Stimulated activated CD4-positive, alpha-beta T cell treated with anti-CD3 and anti-CD28 coated beads, Interleukin-2, amount 100 ng/mL, for 48 hours (primary cell): ENCODE data around the gene GALNT7.
"Not testable (repeated sequence)": the region's sequence is repeated elsewhere in the genome, so short reads cannot be mapped to it uniquely, and the experiment has no call there.

Experiments
- DNase-seq, 2 donors: peaks; one replicate each; pipeline ENCODE4 v3.0.0-alpha.2; 2020

The GALNT7 gene

DNA sequence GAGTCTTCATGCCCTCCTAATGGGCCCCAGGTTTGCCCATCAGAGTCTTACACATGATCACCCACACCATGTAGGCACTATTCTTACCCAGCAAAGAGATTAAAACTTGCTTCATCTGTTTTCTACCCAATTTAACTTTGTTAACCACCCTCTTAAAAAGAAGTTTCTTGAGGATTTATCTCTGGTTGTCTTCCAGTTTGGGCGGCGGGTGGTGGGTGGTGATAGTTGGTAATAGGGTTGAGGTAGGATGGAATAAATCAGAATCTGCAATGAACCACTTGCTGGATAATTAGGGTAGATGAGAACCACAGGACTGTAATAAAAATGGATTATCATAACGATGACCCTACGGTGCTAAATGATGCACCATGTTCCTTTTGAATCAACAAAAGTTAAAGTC is 30.9 kb downstream of the GALNT7 start:
- no peak for DNase-seq

DNA sequence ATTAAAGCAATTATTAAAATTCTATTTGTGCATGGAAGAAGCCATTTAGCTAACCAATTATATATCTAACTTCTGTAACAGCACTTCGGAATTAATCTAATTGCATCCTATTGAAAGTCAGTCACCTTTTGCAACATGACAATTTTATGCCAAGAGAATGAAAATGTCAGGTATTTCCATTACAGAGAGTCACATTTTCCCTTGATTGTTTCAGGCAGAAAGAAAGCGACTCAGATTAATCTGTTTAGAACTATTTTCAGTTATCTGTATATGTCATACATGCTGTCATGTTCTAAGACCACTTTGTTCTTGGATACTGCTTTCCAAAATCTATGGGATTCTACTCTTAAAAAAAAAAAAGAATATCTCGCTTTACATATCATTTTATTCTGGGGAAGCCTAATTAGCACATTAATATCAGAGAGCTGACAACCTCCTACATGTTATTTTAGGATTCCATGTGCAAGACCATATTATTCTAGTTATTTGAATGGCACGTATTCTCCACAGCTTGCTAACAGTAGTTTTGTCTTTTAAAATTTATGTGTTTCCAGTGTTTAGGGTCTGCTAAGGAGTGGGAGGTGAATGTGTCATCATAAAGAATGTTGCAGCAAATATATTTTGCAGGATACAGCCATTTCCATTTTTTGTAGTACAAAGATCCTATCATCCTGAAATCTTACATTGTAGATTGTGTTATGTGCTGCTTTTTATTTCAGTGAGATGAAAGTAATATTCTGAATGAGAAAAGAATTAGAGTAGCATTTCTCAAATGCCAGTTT is 31.7 kb downstream of the GALNT7 start:
- DNase-seq: no peak

DNA sequence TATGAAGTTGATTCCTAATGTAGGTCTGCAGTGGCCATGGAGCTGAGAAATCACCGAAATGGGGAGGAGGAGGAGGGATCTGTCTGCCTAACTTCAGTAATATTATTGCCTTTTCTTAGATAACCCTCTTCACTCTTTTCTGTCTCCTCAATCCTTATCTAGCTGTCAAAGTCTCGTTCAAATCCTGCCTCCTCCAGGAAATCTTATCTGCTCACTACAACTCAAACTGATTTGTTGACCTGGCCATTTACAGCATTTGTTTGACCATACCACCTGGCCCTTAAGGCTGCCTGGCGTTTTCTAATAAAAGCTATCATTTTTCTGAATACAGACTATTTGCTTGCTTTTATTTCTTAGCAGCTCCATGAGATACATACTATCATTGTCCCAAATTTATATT is 33.8 kb downstream of the GALNT7 start:
- no peak for DNase-seq

DNA sequence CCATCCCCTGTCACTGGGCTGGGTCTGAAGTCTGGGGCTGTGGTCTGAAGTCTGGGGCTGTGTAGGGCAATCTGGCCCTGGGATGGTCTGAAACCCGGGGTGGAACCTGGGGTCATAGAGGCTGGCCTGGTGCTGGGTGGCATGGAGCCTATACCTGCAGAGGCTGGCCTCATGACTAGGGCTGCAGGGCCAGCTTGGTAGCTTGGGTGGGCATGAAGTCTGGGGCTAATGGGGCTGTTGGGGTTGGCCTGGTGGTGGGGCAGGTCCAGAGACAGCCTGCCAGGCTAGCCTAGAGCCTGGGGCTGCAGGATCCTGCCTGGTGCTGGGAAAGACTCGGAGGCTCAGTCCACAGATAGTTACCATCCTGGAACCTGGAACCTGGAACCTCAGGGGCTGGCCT is 37.0 kb downstream of the GALNT7 start:
- DNase-seq: no peak

DNA sequence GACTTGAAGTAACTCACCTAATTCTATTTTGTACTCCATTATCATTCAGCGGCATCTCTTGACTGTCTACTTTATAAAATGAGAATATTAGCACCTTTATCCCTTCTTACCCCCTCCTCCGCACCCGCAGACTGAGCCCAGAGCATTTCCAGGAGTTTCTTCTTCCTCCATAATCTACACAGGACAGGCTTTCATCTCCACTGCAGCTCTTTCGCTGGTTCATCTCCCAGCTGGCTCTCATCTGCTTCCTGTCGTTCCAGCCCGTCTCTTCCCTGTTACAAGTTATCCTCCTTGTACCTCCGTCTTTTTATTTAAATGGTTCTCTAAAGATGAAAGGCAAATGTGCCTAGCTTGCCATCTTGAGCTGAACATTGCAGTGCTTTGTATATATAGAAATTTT is 39.8 kb downstream of the GALNT7 start:
- DNase-seq: no peak

DNA sequence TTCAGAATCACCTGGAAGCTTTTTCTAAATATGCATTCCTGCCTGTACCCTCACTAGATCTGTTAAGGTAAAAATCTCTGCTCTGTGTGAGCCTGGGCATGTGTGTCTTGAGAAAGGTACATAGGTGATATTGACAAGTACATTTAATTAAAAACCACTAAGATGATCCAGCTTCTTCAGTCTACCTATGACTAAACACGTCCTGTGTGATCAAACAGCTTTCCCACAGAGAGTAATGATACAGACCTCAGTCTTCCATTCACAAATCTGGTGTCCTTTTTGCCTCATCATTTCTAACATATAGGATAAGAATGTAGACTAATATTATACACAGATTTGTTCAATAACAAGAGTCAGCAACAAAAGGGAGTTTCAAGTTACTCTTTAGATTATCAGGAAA is 42.6 kb downstream of the GALNT7 start:
- no peak for DNase-seq

DNA sequence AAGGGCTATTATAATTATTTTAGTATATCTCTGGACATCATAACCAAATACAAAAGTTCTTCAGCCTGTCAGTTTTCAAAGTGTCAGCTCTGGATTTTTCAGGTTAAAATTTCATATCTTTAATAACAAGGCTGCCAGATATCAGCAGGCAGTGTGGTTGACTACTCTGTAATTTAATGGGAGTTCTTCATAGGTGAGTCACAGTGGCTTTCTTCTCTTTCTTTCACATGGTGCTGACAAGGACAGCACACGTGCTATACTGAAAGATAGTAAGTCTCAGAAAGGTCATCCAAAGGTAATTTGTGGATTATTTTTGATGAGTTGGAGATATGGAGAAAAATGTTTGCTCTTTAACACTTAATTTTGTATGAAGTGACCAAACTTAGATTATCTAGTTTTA is 43.2 kb downstream of the GALNT7 start:
- DNase-seq: no peak

DNA sequence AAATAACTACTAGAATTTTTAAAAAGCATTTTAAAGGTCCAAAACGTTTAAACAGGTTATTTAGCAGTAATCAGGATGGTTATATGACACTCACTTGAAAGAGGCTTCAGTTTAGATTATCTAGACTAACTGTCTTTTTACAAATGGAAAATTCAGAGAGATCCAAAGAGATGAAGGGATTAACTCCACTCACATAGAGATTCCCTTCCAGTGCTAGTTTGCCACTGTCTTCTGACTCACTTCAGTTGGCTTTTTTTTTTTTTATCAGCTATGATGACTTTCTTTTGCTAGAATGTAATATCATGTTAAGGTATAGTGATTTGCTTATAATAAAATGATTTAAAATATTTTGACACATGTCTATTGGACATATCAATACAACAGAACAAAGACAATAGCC is 43.8 kb downstream of the GALNT7 start:
- no peak for DNase-seq

DNA sequence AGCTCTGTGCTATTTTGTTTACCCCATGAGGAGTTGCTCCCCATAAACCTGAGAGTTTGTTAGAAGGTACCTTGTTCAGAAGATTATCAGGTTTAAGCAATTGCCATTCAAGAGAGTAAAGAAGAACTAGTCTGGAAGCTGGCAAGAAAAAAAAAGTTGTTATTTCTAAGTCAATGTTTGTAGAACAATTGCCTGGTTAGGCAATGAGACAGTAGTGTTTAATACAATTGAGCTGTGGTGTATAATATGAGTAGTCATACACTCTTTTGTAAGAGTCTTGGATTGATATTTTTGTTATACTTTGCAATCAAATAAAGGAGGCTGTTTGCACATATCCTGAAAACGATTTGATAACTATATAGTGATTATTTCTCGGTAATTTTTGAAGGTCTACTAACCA is 44.7 kb downstream of the GALNT7 start:
- no peak for DNase-seq

DNA sequence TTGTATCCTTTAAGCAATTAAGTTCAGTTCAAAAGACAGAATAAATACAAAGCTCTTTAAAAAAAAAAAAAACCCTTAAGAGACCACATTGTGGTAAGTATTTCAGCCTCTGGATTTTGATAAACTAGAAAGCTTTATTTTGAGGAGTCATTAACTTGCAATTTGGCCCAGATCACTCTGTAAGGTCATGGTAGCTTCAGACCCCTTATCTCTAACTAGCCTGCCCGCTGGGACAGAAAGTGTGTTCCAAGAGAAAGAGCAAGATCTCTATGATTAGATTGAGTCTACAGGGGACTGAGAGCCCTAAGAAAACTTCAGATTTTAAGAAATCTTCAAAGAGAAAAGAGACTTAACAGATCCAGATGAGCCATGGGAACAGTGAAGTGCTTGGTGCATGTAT is 45.6 kb downstream of the GALNT7 start:
- no peak for DNase-seq

DNA sequence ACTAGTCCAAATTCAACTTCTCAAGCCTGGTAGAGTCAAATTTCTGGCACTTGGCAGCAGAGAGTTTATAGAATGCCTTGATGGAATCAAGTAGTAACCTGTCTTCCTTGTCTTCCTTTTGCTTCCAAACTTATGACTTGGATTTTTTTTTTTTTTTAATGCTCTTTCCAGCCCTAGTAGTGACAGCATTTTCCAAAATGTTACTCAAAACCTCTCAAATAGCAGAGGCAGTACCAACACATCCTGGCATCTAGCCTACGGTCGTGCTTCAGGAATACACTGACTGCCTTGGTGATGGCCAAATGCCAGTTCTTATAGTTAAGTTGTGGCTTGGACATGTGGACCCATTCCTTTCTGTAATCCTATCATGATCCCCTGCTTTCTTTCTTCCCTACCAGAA is 46.0 kb downstream of the GALNT7 start:
- no peak for DNase-seq

DNA sequence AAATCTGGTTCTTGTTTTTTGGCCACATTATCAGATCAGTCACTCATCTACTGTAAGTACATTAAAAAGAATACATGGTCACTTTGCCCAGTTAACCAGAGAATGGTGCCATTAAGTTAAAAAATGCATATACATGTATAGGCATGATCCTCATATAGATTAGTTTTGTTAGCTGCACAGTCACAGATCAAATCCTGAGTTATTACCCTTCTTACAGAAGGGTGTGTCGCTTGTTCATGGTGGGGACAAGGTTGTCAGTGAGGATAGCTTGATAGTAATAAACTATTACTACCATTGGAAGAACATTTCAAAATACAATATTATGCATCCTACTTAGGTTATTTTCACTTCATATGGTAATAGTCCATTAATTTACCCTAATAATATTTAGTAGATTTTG is 48.5 kb downstream of the GALNT7 start:
- no peak for DNase-seq

DNA sequence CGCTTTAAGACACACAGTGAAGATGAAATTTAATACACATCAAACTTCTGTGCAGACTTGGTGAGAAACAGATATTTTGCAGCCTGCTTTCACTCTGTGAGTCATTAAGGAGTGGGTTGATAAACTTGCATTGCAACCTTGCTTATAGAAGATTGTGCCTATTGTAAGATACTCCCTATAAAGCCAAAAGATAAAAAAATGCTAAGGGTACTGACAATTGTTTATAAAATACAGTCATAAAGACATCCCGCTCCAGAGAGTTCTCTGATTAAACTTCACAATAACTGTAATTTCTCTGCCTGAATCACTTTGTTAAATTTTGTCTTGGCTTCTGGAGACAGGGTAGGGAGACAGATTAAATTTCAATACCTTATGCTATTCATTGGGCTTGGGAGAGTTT is 49.1 kb downstream of the GALNT7 start:
- no peak for DNase-seq

DNA sequence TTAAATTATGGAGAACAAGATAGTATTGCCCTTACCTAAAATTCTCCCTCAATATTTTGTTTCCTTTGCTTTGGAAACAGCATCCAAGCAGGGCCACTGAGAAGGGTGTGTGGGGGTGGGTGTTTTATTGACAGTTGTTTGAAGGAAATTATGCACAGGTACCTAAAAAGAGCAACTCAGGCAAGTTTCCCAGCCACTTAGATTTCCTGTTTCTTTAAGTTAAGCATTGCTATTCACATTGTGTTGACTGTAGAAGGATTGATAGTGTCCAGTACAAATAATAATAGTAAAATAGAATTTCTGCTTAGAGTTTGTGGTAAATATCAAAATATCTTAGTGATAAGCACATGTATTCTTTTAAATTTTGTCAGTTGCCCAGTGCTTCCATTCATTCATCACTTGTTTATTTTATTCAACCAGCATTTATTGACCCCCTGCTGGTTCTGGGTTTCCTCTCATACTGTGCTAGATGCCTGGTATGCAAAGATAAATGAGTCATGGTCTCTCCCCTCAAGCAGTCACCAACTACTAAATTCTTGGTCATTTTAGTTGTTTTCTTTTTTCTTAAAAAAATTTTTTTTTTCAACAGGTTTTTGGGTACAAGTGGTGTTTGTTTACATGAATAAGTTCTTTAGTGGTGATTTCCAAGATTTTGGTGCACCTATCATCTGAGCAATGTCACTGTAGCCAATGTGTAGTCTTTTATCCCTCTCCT is 50.0 kb downstream of the GALNT7 start:
- DNase-seq: no peak

DNA sequence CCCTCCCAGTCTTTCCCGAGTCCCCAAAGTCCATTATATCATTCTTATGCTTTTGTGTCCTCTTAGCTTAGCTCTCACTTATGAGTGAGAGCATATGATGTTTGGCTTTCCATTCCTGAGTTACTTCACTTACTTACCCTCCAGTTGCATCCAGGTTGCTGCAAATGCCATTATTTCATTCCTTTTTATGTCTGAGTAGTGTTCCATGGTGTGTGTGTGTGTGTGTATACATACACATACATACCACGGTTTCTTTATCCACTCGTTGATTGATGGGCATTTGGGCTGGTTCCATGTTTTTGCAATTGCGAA is 50.5 kb downstream of the GALNT7 start:
- not testable (repeated sequence) for DNase-seq

DNA sequence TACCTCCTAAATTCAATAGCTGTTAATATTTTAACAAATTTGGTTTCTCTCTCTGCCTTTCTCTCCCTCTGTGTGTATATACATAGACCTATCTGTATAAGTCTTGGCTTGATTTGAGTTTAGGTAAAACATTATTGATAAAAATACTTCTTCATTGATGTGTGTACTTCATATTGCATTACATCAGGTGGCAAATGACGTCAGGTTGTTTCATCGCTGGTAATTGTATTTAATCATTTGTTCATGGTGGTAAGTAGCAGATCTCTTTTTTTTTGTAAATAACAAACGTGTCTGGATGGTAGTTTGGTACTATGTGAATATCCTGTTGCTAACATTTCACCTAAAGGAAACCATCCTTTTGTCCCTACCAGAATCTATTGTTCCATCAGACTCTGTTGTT is 55.1 kb downstream of the GALNT7 start:
- no peak for DNase-seq

DNA sequence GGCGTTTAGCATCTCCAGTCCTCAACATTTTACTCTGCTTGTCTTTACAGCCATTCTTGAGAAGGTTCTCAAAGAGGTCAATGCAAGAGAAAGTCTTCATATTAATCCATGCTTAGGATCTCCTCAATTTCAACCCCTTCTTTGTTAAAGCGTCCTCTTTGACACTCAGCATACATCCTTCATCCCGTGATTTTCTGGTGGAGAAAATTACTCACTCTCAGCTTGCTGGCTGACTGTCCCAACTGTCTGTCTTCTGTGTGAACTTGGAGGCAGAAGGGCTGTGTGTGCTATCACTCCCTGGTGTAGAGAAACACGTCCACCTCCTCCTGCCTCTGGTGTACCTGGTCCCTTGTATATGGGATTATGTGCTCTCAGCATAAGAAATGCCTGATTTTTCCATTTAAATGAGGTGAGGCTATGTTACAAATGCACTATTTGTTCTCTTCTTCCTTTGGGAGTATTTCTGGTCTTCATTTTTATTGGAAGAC is 57.8 kb downstream of the GALNT7 start:
- no peak for DNase-seq

DNA sequence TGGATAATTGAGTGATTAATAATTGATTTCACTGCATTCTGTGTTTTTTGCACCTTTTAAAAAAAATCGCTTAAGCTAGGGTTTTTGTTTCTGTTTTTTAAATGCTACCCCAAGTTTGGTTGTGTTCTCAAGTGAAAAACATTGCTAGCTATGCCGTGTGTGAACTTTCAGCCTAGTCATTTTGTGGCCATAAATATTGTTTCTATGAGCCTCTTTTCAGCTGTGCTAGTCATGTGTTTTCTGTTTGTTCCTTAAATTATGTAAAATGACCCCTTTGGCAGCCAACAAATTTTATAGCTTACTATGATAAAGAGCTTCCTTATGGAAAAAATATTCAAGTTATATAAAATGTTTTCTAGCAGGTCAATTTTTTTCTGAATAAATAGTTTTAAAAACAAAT is 59.1 kb downstream of the GALNT7 start:
- no peak for DNase-seq

DNA sequence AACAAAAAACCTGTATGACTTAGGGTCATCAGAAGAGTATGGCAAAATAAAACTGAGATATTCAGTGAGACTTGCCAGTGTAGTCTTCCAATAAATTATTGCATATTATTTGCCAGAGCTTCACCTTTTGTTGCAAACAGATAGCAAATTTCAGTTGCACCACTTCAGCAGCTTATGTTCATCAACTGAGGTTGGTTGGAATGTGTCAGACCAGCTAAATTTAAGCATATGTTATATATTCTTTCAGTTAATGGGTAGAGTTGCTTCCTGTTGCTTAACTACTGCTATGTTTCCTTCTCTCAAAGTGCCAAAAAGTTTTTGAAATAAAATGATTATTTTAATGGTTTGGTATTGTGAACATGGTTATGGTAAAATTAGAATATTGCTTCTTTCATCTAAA is 61.5 kb downstream of the GALNT7 start:
- DNase-seq: no peak

DNA sequence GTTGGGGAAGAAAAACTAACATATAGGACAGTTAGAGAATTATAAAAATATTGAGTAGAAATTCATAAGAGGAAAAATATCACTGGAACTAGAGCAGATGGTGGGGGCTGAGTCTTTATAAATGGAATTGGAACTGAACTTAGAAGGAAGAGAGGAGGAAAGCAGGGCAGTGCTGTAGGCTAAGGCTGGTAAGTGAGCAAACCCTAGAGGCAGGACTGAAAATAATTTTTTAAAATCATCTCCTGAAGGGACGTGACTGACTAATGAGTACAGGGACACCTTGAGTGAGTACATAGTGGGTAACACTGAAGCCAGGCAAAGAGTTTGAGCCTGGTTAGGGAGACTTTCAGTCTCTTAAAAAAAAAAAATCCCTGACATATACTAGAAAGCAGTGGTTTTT is 63.3 kb downstream of the GALNT7 start:
- DNase-seq: no peak

DNA sequence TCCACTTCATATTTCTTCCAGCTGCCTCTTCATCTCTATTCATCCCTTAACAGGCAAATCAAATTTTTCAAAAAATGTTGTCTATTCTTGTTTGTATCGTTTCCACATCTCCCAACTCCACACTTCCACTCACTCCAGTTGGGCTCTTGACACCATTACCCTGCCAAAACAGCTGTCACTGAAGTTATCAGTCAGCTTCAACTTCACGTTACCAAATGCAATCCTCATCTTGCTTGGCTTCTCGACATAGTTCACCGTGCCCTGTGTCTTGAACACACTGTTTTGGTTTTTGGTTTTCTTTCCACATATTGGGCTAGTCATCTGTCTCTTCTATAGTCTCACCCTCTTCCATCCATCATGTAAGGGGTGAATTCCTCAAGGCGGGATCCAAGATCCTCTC is 65.2 kb downstream of the GALNT7 start:
- no peak for DNase-seq

DNA sequence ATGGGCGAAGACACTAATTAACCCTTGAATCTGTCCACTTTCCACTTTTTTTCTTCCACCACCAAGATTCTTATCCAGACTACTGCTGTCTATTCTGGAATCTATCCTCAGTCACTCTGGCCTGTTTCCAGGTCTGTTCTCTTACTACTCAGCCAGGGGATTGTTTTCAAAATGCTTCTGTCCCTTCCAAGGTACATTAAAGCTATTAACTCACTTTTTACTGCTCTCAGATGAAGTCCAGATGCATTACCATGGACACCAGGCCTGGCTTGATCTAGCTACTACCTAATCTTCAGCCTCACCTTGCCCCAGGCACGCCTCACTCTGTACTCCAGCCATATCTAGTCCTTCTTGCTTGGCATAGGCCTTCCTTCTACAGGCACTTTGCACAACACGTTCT is 66.4 kb downstream of the GALNT7 start:
- DNase-seq: no peak

DNA sequence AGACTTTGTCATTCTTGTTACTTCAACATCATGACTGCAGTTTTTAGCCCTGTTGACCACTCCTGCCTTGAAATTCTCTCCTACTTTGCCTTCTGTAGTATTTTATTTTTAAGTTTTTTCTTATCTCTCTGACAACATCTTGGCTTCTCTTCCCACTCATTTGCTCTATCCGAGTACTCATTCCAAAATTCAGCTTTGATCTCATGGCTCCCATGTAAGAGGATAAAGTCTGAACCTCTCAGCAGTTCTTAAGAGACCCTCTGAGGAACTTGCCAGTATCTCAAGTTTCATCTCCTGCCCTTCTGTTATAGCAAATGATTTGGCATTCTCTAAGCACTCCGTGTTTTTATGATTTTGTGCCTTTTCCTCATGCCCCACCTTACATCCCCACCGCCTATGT is 67.7 kb downstream of the GALNT7 start:
- DNase-seq: no peak

DNA sequence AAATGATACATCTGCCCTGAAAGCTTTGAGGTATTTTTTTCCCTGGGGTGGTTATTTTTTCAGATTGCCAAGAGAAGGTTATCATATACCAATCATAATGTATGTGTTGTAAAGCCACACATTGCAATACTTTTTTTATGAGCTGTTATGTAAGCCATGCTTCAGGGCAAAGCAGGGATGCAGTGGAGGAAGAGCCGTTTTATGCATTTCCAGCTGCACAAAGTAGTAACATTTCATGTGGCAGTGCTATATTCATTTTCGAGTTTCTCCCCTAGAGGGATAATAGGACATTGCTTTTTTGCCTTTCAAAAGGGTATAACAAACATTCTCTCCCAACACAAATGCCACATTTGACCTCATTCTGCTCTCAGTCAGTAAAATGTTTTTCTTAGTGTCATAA is 68.5 kb downstream of the GALNT7 start:
- no peak for DNase-seq

DNA sequence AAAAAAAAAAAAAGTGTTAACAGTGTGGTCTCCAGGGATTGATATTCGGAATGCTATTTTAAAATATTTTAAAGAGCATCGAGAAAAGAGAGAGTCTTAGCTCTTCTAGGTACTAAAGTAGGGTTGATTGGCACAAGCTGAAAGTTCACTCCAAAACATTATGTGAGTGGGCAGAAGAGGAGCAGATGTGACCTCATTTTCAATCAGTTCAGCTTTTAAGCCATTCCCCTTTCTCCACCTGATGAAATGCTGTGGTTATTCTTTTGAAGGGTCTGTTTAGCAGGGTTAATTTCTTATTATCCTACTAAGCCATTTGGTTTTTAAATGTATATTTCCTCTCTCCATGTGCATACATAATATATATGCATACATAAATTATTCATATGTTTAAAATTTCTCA is 69.2 kb downstream of the GALNT7 start:
- DNase-seq: no peak
